LHCN-M2 (cell line): ENCODE data around the gene FAM163B. TPM values are rescaled to one million over a fixed set of nuclear protein-coding genes. Genes with fewer than 3 reads are reported as not detected.

Source experiments
- DNase-seq: peaks from one replicate; pipeline ENCODE4 v3.0.0-alpha.2; 2012; ENCODE audit warnings: low read depth
- polyA plus RNA-seq: library from polyadenylated mRNA; unstranded; fragments of >200 nt; gene quantifications from one replicate; pipeline ENCODE4 v1.2.1, GENCODE V29; 2012; ENCODE audit warnings: missing spikeins
- total RNA-seq: library from RNA; depleted of rRNA; stranded (reverse); fragments of >200 nt; gene quantifications from 2 replicates; pipeline ENCODE4 v1.2.3, GENCODE V29; 2014; rRNA removed

The FAM163B gene
- not detected in 2 replicates for total RNA-seq
- not detected for polyA plus RNA-seq

GRCh38 chr9:133609311-133610098, at the start of gene FAM163B:
TSS of gene FAM163B (minus strand) at chr9:133609389. CDS start at chr9:133580223, 29,166 bp downstream.
- DNase-seq: peak; percentile 4

DNA sequence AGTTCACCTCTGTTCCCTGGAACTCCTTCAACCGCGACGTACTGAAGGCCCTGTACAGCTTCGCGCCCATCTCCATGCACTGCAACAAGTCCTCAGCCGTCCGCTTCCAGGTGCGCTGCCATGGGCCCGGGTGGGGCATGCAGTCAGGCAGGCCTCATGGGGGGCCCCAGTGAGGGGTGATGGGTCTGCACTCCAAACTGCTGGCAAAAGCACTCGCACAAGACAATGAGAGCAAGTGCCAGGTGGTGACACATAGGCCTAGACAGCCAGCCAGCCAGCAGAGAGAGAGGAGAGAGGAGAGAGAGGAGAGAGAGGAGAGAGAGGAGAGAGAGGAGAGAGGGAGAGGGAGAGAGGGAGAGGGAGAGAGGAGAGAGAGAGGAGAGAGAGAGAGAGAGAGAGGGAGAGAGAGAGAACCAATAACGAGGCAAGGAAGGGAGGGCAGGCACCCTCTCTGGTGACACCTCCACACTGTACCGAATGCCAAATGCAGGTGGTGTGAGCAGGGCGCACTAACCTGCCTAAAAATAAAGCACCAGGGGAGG, 48.0 kb upstream of the FAM163B start:
- DNase-seq: peak; percentile 34

DNA sequence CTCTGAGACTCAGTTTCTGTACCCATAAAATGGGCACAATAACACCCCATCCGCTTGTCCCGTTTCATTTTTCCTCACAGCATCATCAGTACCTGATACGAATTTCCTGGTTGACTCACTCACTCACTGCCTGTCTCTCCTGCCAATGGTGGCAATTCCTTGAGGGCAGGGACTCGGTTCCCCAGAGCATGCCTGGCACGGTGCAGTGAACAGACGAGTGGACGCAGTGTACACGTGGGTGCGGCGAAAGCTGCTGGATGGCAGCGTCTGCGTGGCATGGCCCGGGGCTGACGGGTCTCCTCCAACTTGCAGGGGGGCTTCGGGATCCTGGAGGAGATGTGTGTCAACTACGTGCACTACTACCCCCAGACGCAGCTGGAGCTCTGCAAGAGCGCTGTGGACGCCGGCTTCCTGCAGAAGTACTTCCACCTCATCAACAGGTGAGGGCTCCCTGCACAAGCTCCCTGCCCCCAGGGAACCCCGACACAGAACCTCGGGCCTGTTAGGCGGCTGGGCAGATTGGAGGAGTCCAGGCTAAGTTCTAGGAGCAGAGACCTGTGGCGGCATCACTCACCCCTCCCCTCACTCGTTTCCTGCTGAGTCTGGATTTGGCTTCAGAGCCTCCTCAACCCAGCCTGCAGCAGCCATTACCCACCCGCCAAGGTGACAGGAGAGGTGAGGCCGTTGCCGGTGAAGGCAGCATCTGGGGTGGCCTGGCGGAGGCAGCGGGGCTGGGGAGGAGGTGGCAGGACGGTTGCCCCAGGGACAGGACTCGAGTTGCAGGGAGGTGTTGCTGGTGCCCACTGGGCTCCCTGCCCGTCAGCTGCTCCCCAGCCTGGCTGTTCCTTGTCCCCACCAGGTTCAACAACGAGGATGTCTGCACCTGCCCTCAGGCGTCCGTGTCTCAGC, 47.3 kb upstream of the FAM163B start:
- DNase-seq: no peak

DNA sequence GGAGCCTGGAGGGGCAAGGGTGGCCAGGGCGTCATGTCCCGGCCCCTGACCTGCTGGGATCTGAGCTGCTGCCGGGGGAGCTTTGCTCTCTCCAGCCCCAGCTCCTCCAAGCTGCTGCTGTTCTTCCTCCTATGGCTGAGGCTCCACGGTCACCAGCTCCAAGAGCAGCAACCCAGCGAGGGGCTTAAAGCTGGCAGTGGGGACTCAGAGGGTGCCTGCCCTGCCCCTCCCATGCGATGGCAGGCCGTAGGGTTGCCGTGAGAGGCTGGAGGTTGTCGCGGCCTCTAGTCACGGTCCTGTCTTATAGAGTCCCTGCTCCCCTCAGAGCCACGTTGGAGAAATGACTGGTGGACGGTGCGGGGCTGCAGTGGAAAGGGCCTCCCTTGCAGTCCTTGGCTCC, 46.5 kb upstream of the FAM163B start:
- no peak for DNase-seq

GRCh38 chr9:133654736-133655657, 45.8 kb upstream of the FAM163B start:
- DNase-seq: no peak

DNA sequence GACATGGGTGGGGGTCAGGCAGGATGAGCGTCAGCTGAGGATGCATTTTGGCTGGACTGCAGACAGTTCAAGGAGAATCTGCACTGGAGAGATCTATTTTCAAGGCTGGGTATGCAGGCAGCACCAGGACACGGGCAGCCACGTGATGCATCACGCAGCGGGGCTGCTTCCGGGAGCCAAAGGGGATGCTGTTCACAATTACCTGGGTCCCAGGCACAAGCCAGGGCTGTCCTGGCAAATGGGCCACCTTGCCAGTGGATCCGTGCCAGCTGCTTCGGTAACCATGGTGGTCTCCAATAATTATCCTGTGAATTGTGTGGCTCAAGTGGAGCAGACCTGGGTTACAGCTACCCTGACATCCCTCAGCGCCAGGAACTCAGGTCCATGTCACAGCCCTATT, 44.4 kb upstream of the FAM163B start:
- no peak for DNase-seq

DNA sequence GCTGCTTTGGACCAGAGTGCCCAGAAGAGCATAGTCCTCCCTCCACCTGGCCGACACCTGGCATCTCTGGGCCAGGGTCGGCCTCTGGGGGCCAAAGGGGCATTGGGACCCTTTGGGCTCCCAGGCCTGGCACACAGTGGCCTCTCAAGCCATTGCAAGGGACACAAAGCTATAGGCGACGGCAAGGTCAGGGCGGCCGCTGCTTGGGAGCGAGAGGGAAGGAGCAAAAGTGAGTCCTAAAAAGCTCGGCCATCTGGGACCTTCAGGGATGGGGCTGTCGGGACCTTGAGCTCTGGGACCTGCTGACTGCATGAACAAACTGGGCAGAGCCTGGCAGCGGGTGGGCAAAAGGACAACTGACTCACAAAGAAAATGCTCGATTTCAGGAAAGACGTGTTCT, 40.8 kb upstream of the FAM163B start:
- DNase-seq: no peak

DNA sequence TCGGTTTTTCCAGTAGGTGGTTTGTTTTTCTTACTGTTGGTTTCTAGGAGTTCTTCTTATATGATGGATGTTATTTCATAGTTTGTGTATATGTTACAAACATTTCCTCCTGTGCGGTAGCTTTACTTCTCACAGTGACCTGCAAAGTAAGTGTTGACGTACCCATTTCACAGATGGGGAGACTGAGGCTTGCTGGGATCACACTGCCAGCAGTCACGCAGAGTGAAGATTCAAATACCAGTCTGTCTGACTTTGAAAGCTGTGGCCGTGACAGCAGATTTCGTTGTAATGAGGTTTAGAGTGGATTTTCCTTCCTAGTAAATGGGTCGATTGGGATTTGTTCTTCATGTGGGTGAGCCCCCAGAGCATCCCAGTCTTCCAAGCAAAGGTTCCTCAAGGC, 40.0 kb upstream of the FAM163B start:
- no peak for DNase-seq

DNA sequence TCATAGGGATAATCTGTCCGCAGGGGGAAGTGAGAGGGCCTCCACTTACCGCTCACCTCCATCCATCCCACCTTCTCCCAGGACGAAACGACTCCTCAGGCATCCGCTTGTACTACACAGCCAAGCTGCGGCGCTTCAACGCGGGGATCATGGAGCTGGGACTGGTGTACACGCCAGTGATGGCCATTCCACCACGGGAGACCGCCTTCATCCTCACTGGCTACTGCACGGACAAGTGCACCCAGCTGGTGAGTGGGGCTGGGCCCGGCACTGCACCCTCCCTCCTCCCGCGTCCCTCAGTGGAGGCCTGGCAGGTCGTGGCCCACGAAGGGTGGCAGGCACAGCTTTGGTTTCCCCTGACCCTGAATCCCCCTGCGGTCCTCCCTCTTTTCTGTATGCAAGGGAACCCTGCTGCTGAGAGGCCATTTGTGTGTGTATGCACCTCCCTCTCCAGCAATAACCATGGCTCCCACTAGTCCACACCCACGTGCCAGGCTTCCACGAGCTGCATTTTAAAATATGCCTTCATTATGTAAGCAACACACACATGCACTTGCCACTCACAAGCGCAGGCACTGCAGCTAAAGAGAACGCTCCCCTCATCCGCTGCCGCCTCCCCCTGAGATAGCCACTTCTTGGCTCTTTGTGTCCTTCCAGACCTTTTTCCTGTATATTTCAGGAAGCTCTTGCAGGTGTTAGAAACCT, 38.7 kb upstream of the FAM163B start:
- no peak for DNase-seq

GRCh38 chr9:133647148-133647547, 38.0 kb upstream of the FAM163B start:
- DNase-seq: no peak

DNA sequence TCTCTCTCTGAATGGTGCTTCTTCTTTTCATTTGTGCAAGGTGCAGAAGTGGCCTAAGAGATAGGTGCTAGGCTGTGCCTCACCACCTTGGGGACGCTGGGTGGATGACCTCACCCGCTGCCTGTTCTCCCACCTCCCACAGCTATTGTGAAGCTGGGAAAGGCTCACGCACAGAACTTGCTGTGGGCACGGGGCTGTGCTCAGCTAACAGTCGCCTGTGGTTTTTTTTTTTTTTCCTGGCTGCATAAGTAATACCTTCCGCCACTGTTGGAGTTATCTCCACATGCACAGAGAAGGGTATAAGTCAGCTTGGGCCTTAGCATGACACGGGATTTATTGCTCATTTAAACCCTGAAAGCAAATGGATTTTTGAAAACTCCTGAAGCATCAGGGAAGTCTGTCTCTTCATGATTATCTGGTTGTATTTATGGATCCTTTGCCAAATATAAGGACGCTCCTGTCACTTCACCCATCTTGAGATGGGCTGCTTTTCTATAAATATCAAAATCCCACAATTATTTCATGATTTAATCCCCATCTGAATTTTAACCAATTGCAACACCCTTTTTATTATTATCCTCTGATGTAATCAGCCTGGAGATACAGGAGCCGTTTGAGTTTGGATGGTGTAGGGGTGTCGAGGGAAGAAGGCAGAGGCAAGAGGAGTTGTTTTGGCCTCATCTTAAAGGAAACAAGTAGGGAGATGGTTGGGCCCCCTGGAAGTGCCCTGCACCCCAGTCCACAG, 36.0 kb upstream of the FAM163B start:
- DNase-seq: no peak

- no peak for DNase-seq
These were observed 35.0 kb upstream of the FAM163B start for GRCh38 chr9:133643978-133644760.

DNA sequence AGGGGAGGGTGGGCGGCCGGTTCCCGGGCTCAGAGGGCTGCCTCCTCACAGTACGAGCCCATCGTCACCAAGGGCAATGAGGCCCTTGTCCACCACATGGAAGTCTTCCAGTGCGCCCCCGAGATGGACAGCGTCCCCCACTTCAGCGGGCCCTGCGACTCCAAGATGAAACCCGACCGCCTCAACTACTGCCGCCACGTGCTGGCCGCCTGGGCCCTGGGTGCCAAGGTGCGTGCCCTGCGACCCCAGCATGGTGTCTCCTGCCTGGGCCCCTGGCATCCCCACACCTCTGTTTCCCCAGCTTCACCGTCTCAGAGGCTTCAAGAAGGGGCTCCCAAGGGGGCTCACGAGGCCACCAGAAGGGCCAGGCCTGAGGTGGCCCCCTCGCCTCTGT, 34.2 kb upstream of the FAM163B start:
- DNase-seq: no peak

GRCh38 chr9:133642708-133643361, 33.6 kb upstream of the FAM163B start:
- no peak for DNase-seq

DNA sequence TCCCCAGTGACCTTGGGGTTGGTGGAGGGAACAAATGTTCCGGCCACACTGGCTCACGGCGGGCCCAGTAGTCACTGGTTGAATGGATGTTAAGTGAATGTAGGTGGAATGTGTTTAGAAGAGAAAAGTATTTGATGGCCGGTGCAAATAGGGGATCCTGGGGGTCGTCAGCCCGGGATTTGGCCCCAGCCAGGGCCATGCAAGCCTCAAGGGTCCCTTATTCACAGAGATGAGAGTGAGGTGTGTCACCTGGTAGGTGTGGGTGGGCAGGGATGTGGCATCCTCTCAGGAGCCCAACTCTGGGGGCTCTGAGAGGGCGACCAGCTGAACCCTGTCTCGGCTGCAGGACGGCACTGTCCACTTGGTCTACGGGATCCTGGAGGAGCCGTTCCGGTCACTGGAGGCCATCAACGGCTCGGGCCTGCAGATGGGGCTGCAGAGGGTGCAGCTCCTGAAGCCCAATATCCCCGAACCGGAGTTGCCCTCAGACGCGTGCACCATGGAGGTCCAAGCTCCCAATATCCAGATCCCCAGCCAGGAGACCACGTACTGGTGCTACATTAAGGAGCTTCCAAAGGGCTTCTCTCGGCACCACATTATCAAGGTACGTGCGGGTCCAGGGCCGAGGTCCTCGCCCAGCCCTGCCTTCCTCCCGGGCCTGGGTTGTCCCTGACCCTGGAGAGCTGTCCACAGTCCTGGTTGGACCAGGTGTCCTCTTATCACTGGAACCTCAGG, 32.8 kb upstream of the FAM163B start:
- DNase-seq: no peak

GRCh38 chr9:133641396-133641655, 32.1 kb upstream of the FAM163B start:
- no peak for DNase-seq

- no peak for DNase-seq
These were observed 31.6 kb upstream of the FAM163B start for GRCh38 chr9:133640580-133641395.
